ENCODE data around the gene PGA5.
"Not testable (repeated sequence)": the region's sequence is repeated elsewhere in the genome, so short reads cannot be mapped to it uniquely, and the experiment has no call there.

Gene PGA5

DNA sequence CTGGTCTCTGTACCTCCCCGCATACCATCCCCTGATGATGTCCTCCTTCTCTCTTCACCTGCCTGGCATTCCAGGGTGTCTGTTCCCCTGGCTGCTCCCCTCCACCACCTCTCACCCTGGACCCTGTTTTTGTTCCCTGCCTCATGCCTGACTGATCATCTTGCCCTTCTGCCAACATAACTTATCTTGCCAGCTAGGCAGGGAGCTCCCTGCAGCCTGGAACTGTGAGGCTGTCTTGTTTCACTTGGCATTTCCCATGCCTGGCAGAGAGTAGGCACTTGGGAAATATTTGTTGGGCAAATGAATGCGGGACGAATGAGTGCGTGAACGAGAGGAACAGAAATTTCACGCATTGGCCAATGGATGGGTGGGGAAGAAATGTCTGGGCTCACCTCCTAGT, 11.5 kb upstream of the PGA5 start:
- DNase-seq, result not testable (repeated sequence)

DNA sequence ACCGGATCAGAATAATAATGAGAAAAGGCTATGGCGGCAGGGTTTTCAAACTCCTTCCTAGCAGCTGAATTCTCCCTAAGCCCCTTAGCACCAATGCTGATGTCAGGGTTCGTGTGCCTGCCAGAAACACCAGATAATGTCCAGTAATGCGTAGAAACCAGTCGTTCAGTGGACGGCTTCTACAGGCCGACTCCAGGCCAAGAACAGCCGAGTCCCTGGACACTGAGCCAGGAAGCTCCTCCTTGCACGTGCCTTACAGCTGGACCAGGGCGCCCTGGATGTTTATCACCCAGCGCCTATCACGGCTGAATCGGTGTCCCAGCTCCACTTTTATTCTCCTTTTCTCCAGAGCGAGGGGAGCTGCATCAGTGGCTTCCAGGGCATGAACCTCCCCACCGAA, 9.9 kb upstream of the PGA5 start:
- DNase-seq, result not testable (repeated sequence)

DNA sequence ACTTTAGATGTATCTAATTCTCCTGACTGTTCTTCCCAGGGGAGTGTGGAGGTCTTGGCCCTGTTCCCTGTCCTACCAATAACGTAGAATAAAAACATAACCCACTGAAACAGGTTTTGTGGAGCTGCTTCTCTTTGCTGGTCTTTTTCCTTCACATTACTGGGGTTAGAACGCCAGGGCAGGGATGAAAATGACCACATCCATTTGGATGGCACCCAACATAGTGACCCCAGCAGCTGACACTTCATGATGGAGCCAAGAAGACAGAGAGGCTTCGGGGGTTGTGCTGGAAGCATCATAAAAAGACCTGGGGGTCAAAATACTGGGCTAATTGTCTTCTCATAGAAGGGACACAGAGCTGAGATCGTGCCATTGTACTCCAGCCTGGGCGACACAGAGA, 9.4 kb upstream of the PGA5 start:
- DNase-seq, result not testable (repeated sequence)

DNA sequence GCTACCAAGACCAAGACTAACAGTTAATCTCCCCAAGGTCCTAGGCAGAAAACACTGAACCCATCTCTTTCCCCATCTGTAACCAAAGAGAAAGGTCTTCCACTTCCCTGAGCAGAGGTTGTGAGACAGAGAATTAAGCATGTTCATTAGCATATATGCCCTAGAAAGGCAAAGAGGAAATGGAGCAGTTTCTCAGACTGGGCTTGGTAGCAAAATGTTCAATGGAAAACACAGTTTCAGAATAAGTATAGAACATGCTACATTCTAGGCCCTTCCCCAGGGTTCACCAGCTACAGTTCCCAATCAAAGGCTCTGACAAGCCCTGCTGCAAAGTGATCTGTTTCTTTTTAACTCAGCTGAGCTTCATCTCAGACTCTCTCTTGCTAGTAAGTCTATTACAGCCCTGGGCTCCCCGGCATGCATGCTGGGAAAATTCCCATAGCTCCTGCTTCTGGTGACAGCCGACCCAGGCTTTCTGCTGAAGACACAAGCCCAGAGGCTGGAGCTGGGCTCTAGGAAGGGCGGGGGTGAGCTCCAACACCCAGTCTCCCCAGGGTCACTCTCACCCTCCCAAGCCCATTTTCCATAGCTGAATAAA, 8.3 kb upstream of the PGA5 start:
- not testable (repeated sequence) for DNase-seq

- not testable (repeated sequence) for DNase-seq
Measured at GRCh38 chr11:61237130-61237529, 3.8 kb upstream of the PGA5 start.

DNA sequence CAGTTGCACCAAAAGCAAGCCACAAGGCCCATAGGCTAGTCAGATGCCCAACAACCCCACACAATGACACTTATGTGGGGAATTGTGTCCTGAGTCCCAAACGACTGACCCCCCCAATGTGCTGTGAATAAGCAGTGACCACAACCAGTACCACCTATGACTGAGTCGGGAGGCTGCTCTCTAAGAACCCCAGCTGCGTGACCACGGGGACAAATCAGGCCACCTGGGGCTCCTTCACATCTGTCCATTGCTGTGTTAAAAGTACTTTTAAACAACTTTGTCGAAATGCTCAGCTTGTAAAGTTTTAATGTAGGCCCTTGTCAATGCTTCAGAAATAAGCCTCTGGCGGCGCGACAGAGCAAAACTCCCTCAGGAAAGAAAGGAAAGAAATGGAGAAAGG, 687 bp upstream of the PGA5 start:
- DNase-seq, result not testable (repeated sequence)

DNA sequence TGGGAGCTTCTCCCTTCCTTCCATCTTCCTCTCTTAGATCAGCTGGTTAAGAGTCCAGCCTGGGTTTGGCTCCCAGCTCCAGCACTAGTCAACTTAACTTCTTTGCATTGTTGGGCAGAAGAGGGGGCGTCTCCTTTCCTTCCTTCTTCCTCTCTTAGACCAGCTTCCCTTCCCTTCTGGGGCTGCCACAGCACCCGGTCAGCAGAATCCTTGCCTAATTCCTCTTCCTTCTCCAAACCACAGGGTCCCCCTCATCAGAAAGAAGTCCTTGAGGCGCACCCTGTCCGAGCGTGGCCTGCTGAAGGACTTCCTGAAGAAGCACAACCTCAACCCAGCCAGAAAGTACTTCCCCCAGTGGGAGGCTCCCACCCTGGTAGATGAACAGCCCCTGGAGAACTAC, 551 bp downstream of the PGA5 start:
- not testable (repeated sequence) for DNase-seq

GRCh38 chr11:61245284-61245964, 4.4 kb downstream of the PGA5 start:
- DNase-seq, result not testable (repeated sequence)

- not testable (repeated sequence) for DNase-seq
Measured at GRCh38 chr11:61248071-61248470, 7.1 kb downstream of the PGA5 start.

DNA sequence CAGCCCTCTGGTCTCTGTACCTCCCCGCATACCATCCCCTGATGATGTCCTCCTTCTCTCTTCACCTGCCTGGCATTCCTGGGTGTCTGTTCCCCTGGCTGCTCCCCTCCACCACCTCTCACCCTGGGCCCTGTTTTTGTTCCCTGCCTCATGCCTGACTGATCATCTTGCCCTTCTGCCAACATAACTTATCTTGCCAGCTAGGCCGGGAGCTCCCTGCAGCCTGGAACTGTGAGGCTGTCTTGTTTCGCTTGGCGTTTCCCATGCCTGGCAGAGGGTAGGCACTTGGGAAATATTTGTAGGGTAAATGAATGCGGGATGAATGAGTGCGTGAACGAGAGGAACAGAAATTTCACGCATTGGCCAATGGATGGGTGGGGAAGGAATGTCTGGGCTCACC, 8.2 kb downstream of the PGA5 start:
- not testable (repeated sequence) for DNase-seq

- not testable (repeated sequence) for DNase-seq
Measured at GRCh38 chr11:61250796-61251765, 10.1 kb downstream of the PGA5 start.

- DNase-seq, result not testable (repeated sequence)
Measured at GRCh38 chr11:61252332-61252731, 11.4 kb downstream of the PGA5 start.

- no peak for DNase-seq
Measured at GRCh38 chr11:61254403-61255025, 13.5 kb downstream of the PGA5 start.

- no peak for DNase-seq
Measured at GRCh38 chr11:61256710-61257482, 15.9 kb downstream of the PGA5 start.

DNA sequence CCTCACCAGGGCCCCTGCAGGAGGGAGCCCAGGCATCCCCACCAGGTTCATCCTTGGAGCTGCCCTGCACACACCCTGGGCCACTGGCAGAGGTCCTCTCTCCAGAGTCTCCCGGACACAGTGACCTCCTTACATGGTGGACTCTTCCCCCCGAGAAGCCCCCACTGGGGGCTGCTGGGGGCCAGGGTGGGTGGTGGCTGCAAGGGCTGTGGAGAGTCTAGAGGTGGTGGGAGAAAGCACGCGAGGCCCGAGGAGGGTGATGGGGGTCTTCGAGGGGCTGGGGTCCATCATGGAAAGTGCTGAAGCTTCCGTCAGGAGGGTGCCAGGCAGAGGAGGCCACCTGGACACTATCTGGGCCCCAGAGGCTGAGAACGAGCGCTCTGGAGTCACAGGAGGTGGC, 17.6 kb downstream of the PGA5 start:
- DNase-seq, result no peak

DNA sequence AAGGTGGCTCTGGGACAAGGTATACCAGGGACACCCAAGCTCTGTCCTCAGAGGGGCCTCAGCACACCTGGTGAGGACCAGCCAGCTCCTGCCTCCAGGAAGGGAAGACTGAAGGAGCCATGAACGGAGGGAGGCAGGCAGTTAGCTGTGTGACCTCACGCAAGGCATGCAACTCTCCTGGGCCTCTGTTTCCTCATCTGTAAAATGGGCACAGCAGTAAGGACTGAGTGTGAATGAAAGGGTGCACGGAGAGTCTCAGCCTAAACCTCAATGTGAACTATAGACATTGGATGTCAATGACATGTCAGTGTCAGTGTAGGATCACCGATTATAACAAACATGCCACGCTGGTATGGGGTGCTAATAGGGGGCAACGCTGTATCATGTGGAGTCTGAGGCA, 18.4 kb downstream of the PGA5 start:
- no peak for DNase-seq

DNA sequence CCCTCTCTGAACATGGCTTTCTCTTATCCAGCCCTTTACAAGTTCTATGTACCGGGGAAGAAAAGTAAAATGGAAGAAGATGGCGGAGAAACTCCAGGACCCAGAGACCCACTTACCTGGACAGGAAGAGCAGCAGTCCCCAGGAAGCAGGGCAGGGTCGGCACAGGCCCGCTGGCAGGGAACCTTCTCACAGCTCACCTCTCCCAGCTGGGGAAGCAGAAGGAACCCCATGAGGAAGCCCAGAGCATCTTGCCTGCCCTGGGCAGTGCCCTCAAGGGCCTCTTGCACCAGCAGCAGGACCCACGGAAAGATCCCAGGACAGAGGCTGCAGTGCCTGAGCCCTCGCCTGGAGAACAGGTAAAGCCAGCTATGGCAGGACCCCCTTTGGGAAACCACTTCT, 23.4 kb downstream of the PGA5 start:
- no peak for DNase-seq

GRCh38 chr11:61264795-61265194, 23.8 kb downstream of the PGA5 start:
- no peak for DNase-seq

- DNase-seq, result no peak
Measured at GRCh38 chr11:61265357-61265756, 24.4 kb downstream of the PGA5 start.

- no peak for DNase-seq
Measured at GRCh38 chr11:61266602-61267001, 25.6 kb downstream of the PGA5 start.

DNA sequence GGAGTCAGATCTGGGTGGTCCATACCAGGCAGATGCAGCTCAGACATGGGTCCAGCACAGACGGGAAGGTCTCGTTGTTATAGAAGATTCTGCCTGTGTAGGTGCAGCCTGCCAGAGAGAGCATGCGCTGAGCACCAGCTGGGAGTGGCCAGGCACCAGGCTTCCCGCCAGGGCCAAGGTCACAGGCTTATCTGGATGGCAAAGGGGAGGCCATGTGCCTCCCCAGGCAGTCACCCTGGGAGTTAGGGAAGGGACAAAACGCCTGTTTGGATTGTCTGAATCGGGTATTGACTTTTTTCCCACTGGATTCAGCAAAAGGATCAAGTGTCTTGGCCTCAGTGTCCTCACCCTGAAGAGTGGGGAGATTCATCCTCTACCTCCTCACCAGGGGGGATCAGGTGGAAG, 26.5 kb downstream of the PGA5 start:
- DNase-seq, result no peak

DNA sequence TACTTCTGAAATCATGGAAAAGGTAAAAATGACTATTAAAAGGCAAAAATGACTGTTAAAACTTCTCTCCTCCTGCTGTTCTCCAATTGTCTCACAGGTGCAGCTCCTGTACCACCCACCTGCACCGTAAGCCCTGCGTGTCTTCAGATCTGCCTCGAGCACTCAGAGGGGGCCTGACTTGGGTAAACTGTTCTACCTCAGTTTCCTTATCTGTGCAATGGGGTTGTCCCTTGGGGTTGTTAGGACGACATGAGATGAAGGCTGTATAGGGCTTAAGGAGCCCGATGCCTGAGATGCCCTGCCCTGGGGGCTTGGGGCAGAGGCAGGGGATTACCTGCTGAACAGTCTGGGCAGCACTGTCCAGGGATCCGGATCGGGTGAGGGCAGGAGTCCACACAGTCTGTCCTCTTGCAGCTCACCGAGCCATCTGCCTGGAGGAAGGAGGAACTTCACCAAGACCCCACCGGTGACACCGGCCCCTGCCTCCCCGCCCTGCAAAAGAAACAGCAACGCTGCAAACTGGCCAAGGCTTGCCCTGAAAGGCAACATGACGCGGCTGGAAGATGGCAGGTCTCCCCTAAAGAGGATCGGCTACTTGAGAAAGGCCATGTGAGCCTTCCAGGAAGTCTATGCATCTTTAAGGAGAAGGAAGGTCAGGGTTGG, 27.7 kb downstream of the PGA5 start:
- DNase-seq, result no peak
